GM21619 (cell line): ENCODE results near the gene SPI1.

Source experiments
- ATAC-seq: cut with Tn5 transposase; IDR thresholded peaks from one replicate; pipeline ENCODE4 v1.9.1; 2021; ENCODE audit not compliant: unreplicated experiment

The SPI1 gene

GRCh38 chr11:47378010-47378835 is at the start of gene SPI1:
SPI1 (minus strand) TSS chr11:47378547; CDS start chr11:47378353, 194 bp downstream.
- ATAC-seq, result peak; percentile 77

GRCh38 chr11:47426062-47426956 is 48.0 kb upstream of the SPI1 start, which contains the start of gene PSMC3:
PSMC3 (minus strand) TSS chr11:47426439; CDS start chr11:47426279, 160 bp downstream.
- ATAC-seq, result peak; percentile 90

- no peak for ATAC-seq
These were observed 47.3 kb upstream of the SPI1 start for GRCh38 chr11:47425611-47426010.

GRCh38 chr11:47418454-47419259 is 40.3 kb upstream of the SPI1 start:
- ATAC-seq, result no peak

- no peak for ATAC-seq
These were observed 39.4 kb upstream of the SPI1 start for GRCh38 chr11:47417712-47418111.

GRCh38 chr11:47415949-47416472 is 37.7 kb upstream of the SPI1 start:
- no peak for ATAC-seq

- no peak for ATAC-seq
These were observed 36.9 kb upstream of the SPI1 start for GRCh38 chr11:47415091-47415854.

GRCh38 chr11:47414685-47415070 is 36.3 kb upstream of the SPI1 start:
- no peak for ATAC-seq

- ATAC-seq, result no peak
These were observed 35.7 kb upstream of the SPI1 start for GRCh38 chr11:47413908-47414684.

- no peak for ATAC-seq
These were observed 35.0 kb upstream of the SPI1 start for GRCh38 chr11:47413351-47413750.

GRCh38 chr11:47411884-47412746 is 33.8 kb upstream of the SPI1 start:
- no peak for ATAC-seq

GRCh38 chr11:47410370-47411264 is 32.3 kb upstream of the SPI1 start:
- no peak for ATAC-seq

- ATAC-seq, result no peak
These were observed 31.4 kb upstream of the SPI1 start for GRCh38 chr11:47409440-47410369.

GRCh38 chr11:47408598-47409439 is 30.5 kb upstream of the SPI1 start:
- ATAC-seq, result no peak
